GM03348 (cell line): ENCODE results near the gene TSEN15.

Experiments used
- DNase-seq: peaks from one replicate; pipeline ENCODE4 v3.0.0; 2012; ENCODE audit warnings: low spot score

TSEN15 gene

DNA sequence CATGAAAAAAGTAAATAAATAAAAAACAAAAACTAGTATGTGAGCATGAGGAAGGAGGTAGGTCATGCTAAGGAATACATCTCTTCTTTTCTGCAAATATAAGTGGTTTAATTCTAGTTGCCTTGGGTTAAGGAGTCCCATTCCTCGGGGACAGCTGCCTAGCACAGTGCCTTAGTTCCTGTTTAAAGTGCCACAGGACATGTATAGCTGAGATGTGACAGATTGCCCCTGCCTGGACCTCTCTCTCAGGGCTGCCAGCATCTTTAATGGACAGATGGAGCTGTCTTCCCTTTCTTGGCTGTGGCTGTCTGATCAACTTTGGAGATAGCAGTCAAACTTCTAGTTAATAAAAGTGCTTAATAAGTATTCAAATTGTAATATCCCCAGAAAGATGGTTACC is 50.0 kb downstream of the TSEN15 start:
- DNase-seq = no peak

- DNase-seq = no peak
These were observed 59.0 kb downstream of the TSEN15 start for GRCh38 chr1:184110272-184111204.

GRCh38 chr1:184112176-184112948 is 60.8 kb downstream of the TSEN15 start:
- DNase-seq = no peak

- peak; percentile 18 for DNase-seq
These were observed 61.7 kb downstream of the TSEN15 start for GRCh38 chr1:184113251-184113650.

DNA sequence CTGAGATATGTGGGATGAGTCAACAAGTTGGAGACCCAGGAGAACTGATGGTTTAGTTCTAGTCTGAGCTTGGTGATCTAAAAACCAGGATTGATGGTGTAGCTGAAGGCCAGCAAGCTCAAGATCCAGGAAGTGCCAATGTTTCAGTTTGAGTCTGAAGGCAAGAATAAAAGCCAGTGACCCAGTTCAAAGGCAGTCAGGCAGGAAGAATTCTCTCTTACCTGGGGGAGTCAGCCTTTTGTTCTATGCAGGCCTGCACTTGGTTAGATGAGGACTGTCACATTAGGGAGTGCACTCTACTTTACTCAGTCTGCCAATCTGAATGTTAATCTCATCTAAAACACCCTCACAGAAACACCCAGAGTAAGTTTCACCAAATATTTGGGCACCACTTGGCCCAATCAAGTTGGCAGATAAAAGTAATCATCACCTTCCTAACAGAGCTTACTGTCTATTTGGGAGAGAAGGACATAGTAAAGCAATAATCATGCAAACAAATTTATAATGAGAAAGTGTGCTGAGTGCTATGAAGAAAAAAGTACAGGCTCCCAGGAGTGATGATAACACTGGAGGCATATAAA is 63.4 kb downstream of the TSEN15 start:
- DNase-seq = no peak

DNA sequence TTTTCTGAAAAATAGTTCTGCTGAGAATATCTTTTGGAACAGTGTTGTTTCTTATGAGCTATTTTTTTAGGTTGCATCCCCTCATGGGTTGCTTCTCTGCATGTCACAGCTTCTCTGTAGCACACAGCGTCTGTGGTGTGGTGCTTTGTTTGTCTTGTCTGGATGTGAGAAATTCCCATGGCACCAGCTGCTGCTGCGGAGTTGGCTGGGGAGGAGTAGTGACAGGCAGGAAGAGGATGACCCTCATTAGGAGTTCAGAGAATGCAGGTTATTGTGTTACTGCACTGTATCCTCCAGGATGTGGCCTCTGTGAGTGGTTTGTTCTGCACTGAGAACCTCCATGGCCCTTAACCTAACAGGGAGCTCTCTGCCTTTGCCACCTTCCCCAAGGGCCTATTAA is 64.8 kb downstream of the TSEN15 start:
- DNase-seq = no peak

GRCh38 chr1:184118046-184118445 is 66.5 kb downstream of the TSEN15 start:
- DNase-seq = peak; percentile 79
